Uterus (tissue), 2 donors: ENCODE data around the gene PPM1M.

Experiments
- CTCF ChIP-seq, 4 experiments: fragments of 200-600 bp in 2 of 4; fragments of 450-650 bp in 2 of 4; sonication (generic) in 2 of 4; IDR thresholded peaks; one replicate each; pipeline ENCODE4 v1.5.1; 2016 to 2019; ENCODE audit warnings: antibody characterized with exemption in 4 of 4, mild to moderate bottlenecking in 2 of 4, moderate library complexity in 1 of 4
- POLR2A ChIP-seq, 2 donors: fragments of 450-650 bp; IDR thresholded peaks; one replicate each; pipeline ENCODE4 v1.6.1; 2016; ENCODE audit warnings: antibody characterized with exemption in 2 of 2, mild to moderate bottlenecking in 1 of 2, moderate library complexity in 1 of 2

GRCh38 chr3:52230461-52230860, 15.1 kb upstream of the PPM1M start:
- TF ChIP-seq CTCF (IDR thresholded peaks at IDR 0.05) (no peak), POLR2A (IDR thresholded peaks at IDR 0.05) (no peak)
